Measurements from ENCODE around the gene ARFGAP2. TPM values are rescaled to one million over a fixed set of nuclear protein-coding genes. Genes with fewer than 3 reads are reported as not detected.

ARFGAP2 gene
- polyA plus RNA-seq, 1 of the 3 experiments (the other 2 are of a cell fraction), result 52.5 TPM

DNA sequence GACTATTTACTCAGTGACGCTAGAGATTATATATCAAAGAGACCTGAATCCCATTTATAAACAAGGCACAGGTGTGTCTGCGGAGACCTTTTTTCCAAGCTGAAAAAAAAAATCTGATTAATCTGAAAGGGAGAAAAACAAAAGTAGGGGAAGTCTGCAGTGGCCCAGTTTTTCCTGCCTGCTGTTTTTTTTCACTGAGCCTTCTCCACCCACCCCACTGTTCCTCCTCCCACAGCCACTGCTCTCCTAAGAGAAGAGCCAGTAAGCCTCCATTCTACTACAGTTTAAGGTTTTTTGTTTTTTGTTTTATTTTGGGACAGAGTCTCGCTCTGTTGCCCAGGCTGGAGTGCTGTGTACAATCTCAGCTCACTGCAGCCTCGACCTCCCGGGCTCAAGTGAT, 18.4 kb downstream of the ARFGAP2 start:
- Histone ChIP-seq H2AFZ (ENCODE audit: low read depth) (no peak overlapping the region), H3K36me3 (replicated peaks in 1 of 2; ENCODE audit: control insufficient read depth in 1 of 2, insufficient read depth in 2 of 2, low read length in 1 of 2) (peaks cover 0 to 20% of the 10 kb centered on the region in 2 experiments), H3K4me1 (ENCODE audit: control insufficient read depth in 1 of 2, insufficient read depth in 2 of 2, low read depth in 1 of 2, low read length in 1 of 2) (peaks cover 5 to 13% of the 10 kb centered on the region in 2 experiments; a peak in 2 of 4 replicates), H3K27me3 (ENCODE audit: insufficient read depth) (no peaks in the 10 kb centered on the region), H3K9me3 (no peaks in the 10 kb centered on the region), H3K79me2 (ENCODE audit: insufficient read depth) (no peaks in the 10 kb centered on the region), H3K27ac (ENCODE audit: low read depth in 2 of 2, low read length in 1 of 2) (no peak overlapping the region), H3K9me2 (no peaks in the 10 kb centered on the region), H3K4me3 (ENCODE audit: low read depth in 2 of 2, low read length in 1 of 2) (no peak overlapping the region), H3K9ac (no peak overlapping the region), H4K20me1 (ENCODE audit: insufficient read depth) (peaks cover 8% of the 10 kb centered on the region), H3K4me2 (no peak overlapping the region), H3F3A (replicated peaks; ENCODE audit: insufficient read depth) (peaks cover 26% of the 10 kb centered on the region)
- POLR2A ChIA-PET, result interaction anchor here (1.1 kb wide), 1 partner anchor 14 kb away, joined by 3 read pairs; no protein-coding TSS in a partner anchor
- TF ChIP-seq ELF1 (IDR thresholded peaks at IDR 0.05) (no peak), FOXJ3 (CRISPR knock-in tag; IDR thresholded peaks at IDR 0.05) (no peak), RXRA (IDR thresholded peaks at IDR 0.05; ENCODE audit: borderline replicate concordance, low read depth) (no peak), EP300 (IDR thresholded peaks at IDR 0.05; ENCODE audit: borderline replicate concordance in 1 of 2, low read depth in 1 of 2, low read length in 1 of 2) (no peak), GABPA (IDR thresholded peaks at IDR 0.05; ENCODE audit: low read depth) (no peak), RCOR1 (IDR thresholded peaks at IDR 0.05; ENCODE audit: low read length) (no peak), RFX5 (IDR thresholded peaks at IDR 0.05; ENCODE audit: low read length) (no peak), YY1 (IDR thresholded peaks at IDR 0.05; ENCODE audit: low read depth) (no peak), MXI1 (IDR thresholded peaks at IDR 0.05; ENCODE audit: low read depth, low read length) (no peak)
- no peak for DNase-seq
- WGBS (ENCODE audit: low lambda C conversion rate), result 96% methylated on average over 5 of the region's 5 CpGs
- CTCF ChIA-PET, result interaction anchor here (0.9 to 7.3 kb wide), 2 partner anchors 242 to 251 kb away, joined by 3 to 170 read pairs; partner anchors contain the start of gene LRP4

GRCh38 chr11:47157805-47158204, 18.9 kb downstream of the ARFGAP2 start:
- H3F3A ChIP-seq (replicated peaks; ENCODE audit: insufficient read depth), result peaks cover 30% of the 10 kb centered on the region
- peak; percentile 13 for DNase-seq
- ChIA-PET CTCF (interaction anchor here (0.7 to 7.3 kb wide), 3 partner anchors 242 to 267 kb away, joined by 3 to 170 read pairs (median 3); partner anchors contain the start of gene LRP4), POLR2A (interaction anchor here (1.1 kb wide), 1 partner anchor 14 kb away, joined by 3 read pairs; no protein-coding TSS in a partner anchor)
- no peak overlapping the region for H3K4me2 ChIP-seq
- peaks cover 8% of the 10 kb centered on the region for H4K20me1 ChIP-seq (ENCODE audit: insufficient read depth)
- no peak overlapping the region for H3K27ac ChIP-seq (ENCODE audit: low read depth in 2 of 2, low read length in 1 of 2)
- H3K9ac ChIP-seq, result no peak overlapping the region
- H3K9me2 ChIP-seq, result no peaks in the 10 kb centered on the region
- WGBS (ENCODE audit: low lambda C conversion rate), result 95% methylated on average over 6 of the region's 8 CpGs
- no peaks in the 10 kb centered on the region for H3K79me2 ChIP-seq (ENCODE audit: insufficient read depth)
- no peak overlapping the region for H2AFZ ChIP-seq (ENCODE audit: low read depth)
- H3K9me3 ChIP-seq, result no peaks in the 10 kb centered on the region
- H3K36me3 ChIP-seq (replicated peaks in 1 of 2; ENCODE audit: control insufficient read depth in 1 of 2, insufficient read depth in 2 of 2, low read length in 1 of 2), result peaks cover 0 to 20% of the 10 kb centered on the region in 2 experiments
- no peaks in the 10 kb centered on the region for H3K27me3 ChIP-seq (ENCODE audit: insufficient read depth)
- H3K4me3 ChIP-seq (ENCODE audit: low read depth in 2 of 2, low read length in 1 of 2), result no peak overlapping the region
- no peak for TF ChIP-seq JUND (IDR thresholded peaks at IDR 0.05)
- no peak for TF ChIP-seq SIN3A (IDR thresholded peaks at IDR 0.05; ENCODE audit: borderline replicate concordance, low read depth, low read length)
- no peak for TF ChIP-seq RFX5 (IDR thresholded peaks at IDR 0.05; ENCODE audit: low read length)
- no peak for TF ChIP-seq IRF3 (IDR thresholded peaks at IDR 0.05; ENCODE audit: low read depth, low read length)
- no peak for TF ChIP-seq NRF1 (IDR thresholded peaks at IDR 0.05; ENCODE audit: low read depth, low read length)
- no peak for TF ChIP-seq RAD21 (IDR thresholded peaks at IDR 0.05; ENCODE audit: low read length)
- TF ChIP-seq, protein P1, sequence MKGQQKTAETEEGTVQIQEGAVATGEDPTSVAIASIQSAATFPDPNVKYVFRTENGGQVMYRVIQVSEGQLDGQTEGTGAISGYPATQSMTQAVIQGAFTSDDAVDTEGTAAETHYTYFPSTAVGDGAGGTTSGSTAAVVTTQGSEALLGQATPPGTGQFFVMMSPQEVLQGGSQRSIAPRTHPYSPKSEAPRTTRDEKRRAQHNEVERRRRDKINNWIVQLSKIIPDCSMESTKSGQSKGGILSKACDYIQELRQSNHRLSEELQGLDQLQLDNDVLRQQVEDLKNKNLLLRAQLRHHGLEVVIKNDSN (IDR thresholded peaks at IDR 0.05; ENCODE audit: borderline replicate concordance, low read depth), result no peak
- TF ChIP-seq RCOR1 (IDR thresholded peaks at IDR 0.05; ENCODE audit: low read length), result no peak
- no peak for TF ChIP-seq ZBTB33 (IDR thresholded peaks at IDR 0.05; ENCODE audit: borderline replicate concordance, low read depth)
- no peak for TF ChIP-seq EZH2phosphoT487 (IDR thresholded peaks at IDR 0.05; ENCODE audit: borderline replicate concordance, low read depth)
- no peak for TF ChIP-seq TCF12 (IDR thresholded peaks at IDR 0.05)
- TF ChIP-seq YY1 (IDR thresholded peaks at IDR 0.05; ENCODE audit: low read depth), result no peak
- no peak for TF ChIP-seq EP300 (IDR thresholded peaks at IDR 0.05; ENCODE audit: borderline replicate concordance in 1 of 2, low read depth in 1 of 2, low read length in 1 of 2)
- no peak for TF ChIP-seq USF2 (IDR thresholded peaks at IDR 0.05; ENCODE audit: borderline replicate concordance, low read depth, low read length)
- peaks cover 9 to 16% of the 10 kb centered on the region in 2 experiments; a peak in 2 of 4 replicates for H3K4me1 ChIP-seq (ENCODE audit: control insufficient read depth in 1 of 2, insufficient read depth in 2 of 2, low read depth in 1 of 2, low read length in 1 of 2)

All from SK-N-SH (cell line).